Measurements from ENCODE around the gene TTLL1.
A peak's percentile ranks its signal among the peaks of the same experiment; 100 is the strongest.

The TTLL1 gene

GRCh38 chr22:43110444-43110926 lies 21.3 kb upstream of the TTLL1 start, which contains the start of gene BIK:
Gene BIK, plus strand, starts transcription at chr22:43110750. Its CDS starts 13,273 bp downstream, at chr22:43124023.
- Histone ChIP-seq H3K4me3 (ENCODE audit: low read depth, low read length, poor library complexity, severe bottlenecking) (peak within 1 kb of the TSS; percentile 86), H3K27me3 (ENCODE audit: insufficient read depth, low read length) (no peaks in the 10 kb centered on the region), H3K9ac (ENCODE audit: low read length) (peak within 1 kb of the TSS; percentile 94), H3K9me2 (ENCODE audit: low read depth, low read length) (no peaks in the 10 kb centered on the region), H3F3A (ENCODE audit: insufficient read depth, low read length) (0 out of 2 replicates have a peak, but pooled peaks cover 3% of the 10 kb centered on the region), H3K9me3 (ENCODE audit: low read length) (no peaks in the 10 kb centered on the region), H3K27ac (ENCODE audit: low read depth, low read length, poor library complexity, severe bottlenecking) (peak within 1 kb of the TSS; percentile 96), H3K36me3 (ENCODE audit: insufficient read depth, low read length) (peaks cover 15% of the 10 kb centered on the region), H4K20me1 (ENCODE audit: insufficient read depth, low read length) (no peaks in the 10 kb centered on the region), H3K79me2 (ENCODE audit: insufficient read depth, low read length) (peaks cover 27% of the 10 kb centered on the region), H3K4me1 (ENCODE audit: insufficient read depth, low read length, severe bottlenecking) (peaks cover 46% of the 10 kb centered on the region), H3K4me2 (ENCODE audit: low read length) (peak within 1 kb of the TSS; percentile 88), H2AFZ (ENCODE audit: low read length) (no peak within 1 kb of the TSS)
- no peak for TF ChIP-seq EZH2 (IDR thresholded peaks at IDR 0.05; ENCODE audit: borderline replicate concordance, low read length)
- peak; percentile 66 for TF ChIP-seq CTCF (IDR thresholded peaks at IDR 0.05; ENCODE audit: low read length)

GRCh38 chr22:43109921-43110443 lies 20.8 kb upstream of the TTLL1 start:
- H3K4me1 ChIP-seq (ENCODE audit: insufficient read depth, low read length, severe bottlenecking): peaks cover 41% of the 10 kb centered on the region
- H3K9ac ChIP-seq (ENCODE audit: low read length): peak overlapping the region; percentile 48; the same call in 1 of the 2 replicates
- H4K20me1 ChIP-seq (ENCODE audit: insufficient read depth, low read length): no peaks in the 10 kb centered on the region
- no peak overlapping the region for H3K27ac ChIP-seq (ENCODE audit: low read depth, low read length, poor library complexity, severe bottlenecking)
- peak overlapping the region; percentile 86 for H3K4me3 ChIP-seq (ENCODE audit: low read depth, low read length, poor library complexity, severe bottlenecking)
- no peaks in the 10 kb centered on the region for H3K9me3 ChIP-seq (ENCODE audit: low read length)
- H3K36me3 ChIP-seq (ENCODE audit: insufficient read depth, low read length): peaks cover 12% of the 10 kb centered on the region
- TF ChIP-seq CTCF (IDR thresholded peaks at IDR 0.05; ENCODE audit: low read length): no peak
- no peak for TF ChIP-seq EZH2 (IDR thresholded peaks at IDR 0.05; ENCODE audit: borderline replicate concordance, low read length)
- H3K79me2 ChIP-seq (ENCODE audit: insufficient read depth, low read length): peaks cover 27% of the 10 kb centered on the region
- no peaks in the 10 kb centered on the region for H3K9me2 ChIP-seq (ENCODE audit: low read depth, low read length)
- 0 out of 2 replicates have a peak, but pooled peaks cover 3% of the 10 kb centered on the region for H3F3A ChIP-seq (ENCODE audit: insufficient read depth, low read length)
- no peak overlapping the region for H2AFZ ChIP-seq (ENCODE audit: low read length)
- H3K27me3 ChIP-seq (ENCODE audit: insufficient read depth, low read length): no peaks in the 10 kb centered on the region
- peak overlapping the region; percentile 88 for H3K4me2 ChIP-seq (ENCODE audit: low read length)

- H3K9ac ChIP-seq (ENCODE audit: low read length): no peak overlapping the region
Measured at GRCh38 chr22:43109511-43109910, 20.3 kb upstream of the TTLL1 start.

More at GRCh38 chr22:43109511-43109910, 20.3 kb upstream of the TTLL1 start:
- no peak overlapping the region for H3K4me2 ChIP-seq (ENCODE audit: low read length)
- H3K9me3 ChIP-seq (ENCODE audit: low read length): no peaks in the 10 kb centered on the region
- H3K4me1 ChIP-seq (ENCODE audit: insufficient read depth, low read length, severe bottlenecking): peaks cover 36% of the 10 kb centered on the region
- no peak overlapping the region for H3K4me3 ChIP-seq (ENCODE audit: low read depth, low read length, poor library complexity, severe bottlenecking)
- no peaks in the 10 kb centered on the region for H3F3A ChIP-seq (ENCODE audit: insufficient read depth, low read length)
- no peaks in the 10 kb centered on the region for H3K9me2 ChIP-seq (ENCODE audit: low read depth, low read length)
- TF ChIP-seq EZH2 (IDR thresholded peaks at IDR 0.05; ENCODE audit: borderline replicate concordance, low read length) (no peak), CTCF (IDR thresholded peaks at IDR 0.05; ENCODE audit: low read length) (no peak)
- no peaks in the 10 kb centered on the region for H3K27me3 ChIP-seq (ENCODE audit: insufficient read depth, low read length)
- H4K20me1 ChIP-seq (ENCODE audit: insufficient read depth, low read length): no peaks in the 10 kb centered on the region
- H2AFZ ChIP-seq (ENCODE audit: low read length): no peak overlapping the region
- peaks cover 7% of the 10 kb centered on the region for H3K36me3 ChIP-seq (ENCODE audit: insufficient read depth, low read length)
- peaks cover 27% of the 10 kb centered on the region for H3K79me2 ChIP-seq (ENCODE audit: insufficient read depth, low read length)
- no peak overlapping the region for H3K27ac ChIP-seq (ENCODE audit: low read depth, low read length, poor library complexity, severe bottlenecking)

Measured in OCI-LY1 (cell line).